Endodermal cell (in vitro differentiated cells): ENCODE measurements around the gene ALKBH1. TPM values are rescaled to one million over a fixed set of nuclear protein-coding genes. Genes with fewer than 3 reads are reported as not detected.
"Not testable (repeated sequence)": the region's sequence is repeated elsewhere in the genome, so short reads cannot be mapped to it uniquely, and the experiment has no call there.

Experiments used
- DNase-seq: peaks from one replicate; pipeline ENCODE4 v3.0.0-alpha.2; 2017
- H3K27ac ChIP-seq: 2 replicates; pipeline ENCODE4 v1.5.1; 2013; ENCODE audit warnings: mild to moderate bottlenecking, low read depth, low read length, moderate library complexity
- H3K27me3 ChIP-seq: 2 replicates; pipeline ENCODE4 v1.6.1; 2013; ENCODE audit warnings: mild to moderate bottlenecking, low read length, moderate library complexity; ENCODE audit not compliant: insufficient read depth, control insufficient read depth, poor library complexity, severe bottlenecking
- H3K36me3 ChIP-seq: 2 replicates; pipeline ENCODE4 v1.7.0; 2013; ENCODE audit warnings: mild to moderate bottlenecking, low read length, moderate library complexity; ENCODE audit not compliant: control insufficient read depth, insufficient read depth
- H3K4me1 ChIP-seq: one replicate; pipeline ENCODE4 v1.7.0; 2013; ENCODE audit warnings: low read length; ENCODE audit not compliant: control insufficient read depth, insufficient read depth
- H3K4me3 ChIP-seq: 2 replicates; pipeline ENCODE4 v1.5.1; 2013; ENCODE audit warnings: mild to moderate bottlenecking, low read length, moderate library complexity
- H3K9ac ChIP-seq: 2 replicates; pipeline ENCODE4 v1.6.1; 2013; ENCODE audit warnings: mild to moderate bottlenecking, low read length, moderate library complexity; ENCODE audit not compliant: poor library complexity, severe bottlenecking; ENCODE audit errors: extremely low read depth
- H3K9me3 ChIP-seq: 2 replicates; pipeline ENCODE4 v1.6.1; 2013; ENCODE audit warnings: mild to moderate bottlenecking, low read length, moderate library complexity; ENCODE audit not compliant: control insufficient read depth
- H3K27ac Mint-ChIP-seq: 2 replicates; pipeline ENCODE4 v1.8.0; 2020; ENCODE audit warnings: mixed read lengths
- H3K27me3 Mint-ChIP-seq: 2 replicates; pipeline ENCODE4 v1.8.0; 2021; ENCODE audit warnings: mild to moderate bottlenecking, mixed read lengths; ENCODE audit not compliant: insufficient read depth
- H3K36me3 Mint-ChIP-seq: 2 replicates; pipeline ENCODE4 v1.8.0; 2020; ENCODE audit warnings: low read depth, mixed read lengths
- H3K4me1 Mint-ChIP-seq: 2 replicates; pipeline ENCODE4 v1.8.0; 2020; ENCODE audit warnings: mixed read lengths
- H3K4me3 Mint-ChIP-seq: 2 replicates; pipeline ENCODE4 v1.8.0; 2020; ENCODE audit warnings: mild to moderate bottlenecking, moderate library complexity, mixed read lengths
- H3K9me3 Mint-ChIP-seq: 2 replicates; pipeline ENCODE4 v1.8.0; 2020; ENCODE audit warnings: mild to moderate bottlenecking, mixed read lengths
- WGBS, 2 experiments: methylation state at CpG; one replicate each; pipeline versions ENCODE4 v1.1.5 to v1.1.7; 2013; ENCODE audit warnings: missing lambda C conversion rate in 2 of 2, mixed read lengths in 1 of 2; ENCODE audit not compliant: insufficient coverage in 1 of 2, insufficient read length in 1 of 2; 5-methylcytosine and 5-hydroxymethylcytosine counted together
- total RNA-seq, 2 donors: library from RNA; stranded (reverse); fragmentation: NEBNext Ultra II Directional in 1 of 2; extraction: Animal tissue kit (Norgen Biotek cat#: 25700) in 1 of 2; gene quantifications; 2 replicates in 1 of 2; 3 replicates in 1 of 2; pipeline ENCODE4 v1.2.1, GENCODE V29; 2021
- TF ChIP-seq, protein P1 (sequence below): fragments of 200-600 bp; sonication (generic); conservative IDR thresholded peaks from 2 replicates; pipeline ENCODE4 v1.5.0; 2021; ENCODE audit warnings: antibody characterized with exemption, mild to moderate bottlenecking

Gene ALKBH1
- total RNA-seq, 2 donors from 2014 or later = 11.0 to 15.1 TPM

DNA sequence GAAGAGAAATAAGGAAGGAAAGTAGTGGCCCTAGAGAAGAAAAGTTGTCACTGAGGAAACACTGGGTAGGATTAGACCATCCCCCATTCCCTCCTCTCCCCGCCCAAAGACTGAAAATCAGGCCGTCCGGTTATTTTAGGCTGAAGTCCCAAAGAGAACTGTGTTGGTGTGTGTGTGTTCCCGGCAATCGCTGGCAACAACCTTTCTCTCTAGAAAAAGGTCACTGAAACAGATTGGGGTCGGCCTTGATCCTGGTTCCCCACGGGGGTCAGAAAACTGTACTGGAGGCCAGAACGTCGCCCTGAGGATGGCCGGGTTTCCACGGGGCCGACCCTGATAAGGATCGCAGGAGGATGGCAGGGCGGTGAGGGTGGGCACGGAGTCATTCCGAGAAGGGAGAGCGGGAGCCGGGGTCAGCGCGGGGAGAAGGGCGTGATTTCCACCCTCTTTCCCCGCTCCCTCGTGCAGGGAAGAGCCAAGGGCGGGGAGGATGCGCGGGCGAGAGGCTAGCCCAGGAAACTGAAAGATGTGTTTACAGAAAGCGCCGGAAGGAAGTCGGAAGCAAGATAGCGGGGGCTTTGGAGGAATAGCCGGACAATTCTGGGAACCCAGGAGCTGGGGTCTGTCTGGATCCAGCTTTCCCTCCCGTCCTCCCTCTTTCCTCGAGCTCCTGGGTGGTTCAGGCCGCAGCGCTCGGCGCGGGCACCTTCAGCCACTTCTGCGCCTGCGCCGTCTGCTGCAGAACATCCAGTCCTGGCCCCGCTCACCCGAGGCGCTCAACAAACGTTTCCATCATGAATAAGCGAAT, 66.1 kb downstream of the ALKBH1 start:
- Histone ChIP-seq H3K27ac (no peak overlapping the region), H3K27me3 (no peaks in the 10 kb centered on the region), H3K9ac (no peak overlapping the region), H3K4me3 (no peak overlapping the region), H3K36me3 (no peaks in the 10 kb centered on the region), H3K4me1 (no peaks in the 10 kb centered on the region), H3K9me3 (no peaks in the 10 kb centered on the region)
- no peaks in the 10 kb centered on the region for H3K36me3 Mint-ChIP-seq
- 92 to 96% methylated on average over 36 to 46 of the region's 47 CpGs for WGBS, 2 experiments
- TF ChIP-seq, protein P1, sequence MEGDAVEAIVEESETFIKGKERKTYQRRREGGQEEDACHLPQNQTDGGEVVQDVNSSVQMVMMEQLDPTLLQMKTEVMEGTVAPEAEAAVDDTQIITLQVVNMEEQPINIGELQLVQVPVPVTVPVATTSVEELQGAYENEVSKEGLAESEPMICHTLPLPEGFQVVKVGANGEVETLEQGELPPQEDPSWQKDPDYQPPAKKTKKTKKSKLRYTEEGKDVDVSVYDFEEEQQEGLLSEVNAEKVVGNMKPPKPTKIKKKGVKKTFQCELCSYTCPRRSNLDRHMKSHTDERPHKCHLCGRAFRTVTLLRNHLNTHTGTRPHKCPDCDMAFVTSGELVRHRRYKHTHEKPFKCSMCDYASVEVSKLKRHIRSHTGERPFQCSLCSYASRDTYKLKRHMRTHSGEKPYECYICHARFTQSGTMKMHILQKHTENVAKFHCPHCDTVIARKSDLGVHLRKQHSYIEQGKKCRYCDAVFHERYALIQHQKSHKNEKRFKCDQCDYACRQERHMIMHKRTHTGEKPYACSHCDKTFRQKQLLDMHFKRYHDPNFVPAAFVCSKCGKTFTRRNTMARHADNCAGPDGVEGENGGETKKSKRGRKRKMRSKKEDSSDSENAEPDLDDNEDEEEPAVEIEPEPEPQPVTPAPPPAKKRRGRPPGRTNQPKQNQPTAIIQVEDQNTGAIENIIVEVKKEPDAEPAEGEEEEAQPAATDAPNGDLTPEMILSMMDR = no peak
- peaks cover 5% of the 10 kb centered on the region for H3K27me3 Mint-ChIP-seq
- H3K4me1 Mint-ChIP-seq = no peaks in the 10 kb centered on the region
- no peak overlapping the region for H3K4me3 Mint-ChIP-seq
- H3K9me3 Mint-ChIP-seq = peaks cover 11% of the 10 kb centered on the region
- DNase-seq = no peak
- H3K27ac Mint-ChIP-seq = no peak overlapping the region

DNA sequence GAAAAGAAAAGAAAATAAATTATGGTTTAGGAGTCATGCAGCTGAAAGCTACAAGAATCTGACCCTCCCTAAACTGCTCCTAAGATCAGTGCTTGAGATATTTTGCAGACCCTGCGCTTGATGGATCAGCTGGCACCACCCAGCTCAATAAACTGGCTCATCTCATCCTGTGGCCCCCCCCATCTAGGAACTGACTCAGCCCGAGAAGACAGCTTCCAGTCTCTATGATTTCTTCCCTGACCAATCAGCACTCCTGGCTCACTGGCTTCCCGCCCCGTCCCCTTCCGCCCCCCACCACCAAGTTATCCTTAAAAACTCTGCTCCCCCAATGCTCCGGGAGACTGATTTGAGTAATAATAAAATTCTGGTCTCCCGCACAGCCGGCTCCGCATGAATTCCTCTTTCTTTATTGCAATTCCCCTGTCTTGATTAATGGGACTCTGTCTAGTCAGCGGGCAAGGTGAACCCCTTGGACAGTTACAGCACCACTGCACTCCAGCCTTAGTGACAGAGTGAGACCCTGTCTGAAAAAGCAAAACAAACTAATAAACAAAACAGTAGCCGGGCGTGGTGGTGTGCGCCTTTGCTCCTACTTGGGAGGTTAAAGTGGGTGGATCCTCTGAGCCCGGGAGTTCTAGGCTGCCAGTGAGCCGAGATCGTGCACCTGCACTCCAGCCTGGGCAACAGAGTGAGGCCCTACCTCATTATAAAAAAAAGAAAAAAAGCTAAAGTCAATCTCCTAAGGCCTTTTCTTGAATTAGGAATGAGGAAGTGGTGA, 66.9 kb downstream of the ALKBH1 start:
- Histone ChIP-seq H3K9me3 (no peaks in the 10 kb centered on the region), H3K9ac (no peak overlapping the region), H3K4me1 (no peaks in the 10 kb centered on the region), H3K36me3 (no peaks in the 10 kb centered on the region), H3K27ac (no peak overlapping the region), H3K4me3 (no peak overlapping the region), H3K27me3 (no peaks in the 10 kb centered on the region)
- TF ChIP-seq, protein P1 = no peak
- H3K27me3 Mint-ChIP-seq = peaks cover 5% of the 10 kb centered on the region
- H3K4me1 Mint-ChIP-seq = no peaks in the 10 kb centered on the region
- DNase-seq = no peak
- H3K9me3 Mint-ChIP-seq = peaks cover 19% of the 10 kb centered on the region
- 84 to 92% methylated on average over 2 to 14 of the region's 16 CpGs for WGBS, 2 experiments
- H3K36me3 Mint-ChIP-seq = no peaks in the 10 kb centered on the region
- H3K27ac Mint-ChIP-seq = no peak overlapping the region
- H3K4me3 Mint-ChIP-seq = no peak overlapping the region

GRCh38 chr14:77638771-77639171, 69.1 kb downstream of the ALKBH1 start:
- H3K9me3 ChIP-seq = peaks cover 19% of the 10 kb centered on the region
- no peaks in the 10 kb centered on the region for H3K27me3 ChIP-seq
- H3K27ac ChIP-seq = no peak overlapping the region
- no peak overlapping the region for H3K9ac ChIP-seq
- TF ChIP-seq, protein P1 = no peak
- no peak overlapping the region for H3K4me3 ChIP-seq
- H3K36me3 ChIP-seq = no peaks in the 10 kb centered on the region
- Mint-ChIP-seq H3K27ac (no peak overlapping the region), H3K4me3 (no peak overlapping the region), H3K4me1 (no peaks in the 10 kb centered on the region), H3K27me3 (peaks cover 5% of the 10 kb centered on the region), H3K36me3 (no peaks in the 10 kb centered on the region), H3K9me3 (peaks cover 41% of the 10 kb centered on the region)
- DNase-seq = no peak
- no peaks in the 10 kb centered on the region for H3K4me1 ChIP-seq
- 80% methylated on average over 1 to 2 of the region's 2 CpGs for WGBS, 2 experiments

GRCh38 chr14:77635869-77636268, 72.0 kb downstream of the ALKBH1 start:
- H3K36me3 ChIP-seq, H3K4me3 ChIP-seq, H3K27me3 Mint-ChIP-seq, H3K27ac Mint-ChIP-seq, H3K9ac ChIP-seq, DNase-seq, H3K36me3 Mint-ChIP-seq, H3K27ac ChIP-seq, H3K4me1 ChIP-seq, H3K27me3 ChIP-seq, H3K4me1 Mint-ChIP-seq, H3K4me3 Mint-ChIP-seq: not testable (repeated sequence)
- H3K9me3 Mint-ChIP-seq = peaks cover 69% of the 10 kb centered on the region
- WGBS, 2 experiments = 91 to 98% methylated on average over 1 to 2 of the region's 4 CpGs
- H3K9me3 ChIP-seq = peaks cover 44% of the 10 kb centered on the region

DNA sequence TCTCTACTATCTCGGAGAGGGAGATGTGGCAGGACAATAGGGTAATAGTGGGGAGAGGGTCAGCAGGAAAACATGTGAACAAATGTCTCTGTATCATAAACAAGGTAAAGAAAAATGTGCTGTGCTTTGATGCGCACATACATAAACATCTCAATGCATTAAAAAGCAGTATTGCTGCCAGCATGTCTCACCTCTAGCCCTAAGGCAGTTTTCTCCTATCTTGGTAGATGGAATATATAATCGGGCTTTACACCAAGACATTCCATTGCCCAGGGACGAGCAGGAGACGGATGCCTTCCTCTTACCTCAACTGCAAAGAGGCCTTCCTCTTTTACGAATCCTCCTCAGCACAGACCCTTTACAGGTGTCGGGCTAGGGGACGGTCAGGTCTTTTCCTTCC, 72.4 kb downstream of the ALKBH1 start:
- H3K27ac ChIP-seq, DNase-seq, H3K9ac ChIP-seq, H3K4me1 ChIP-seq, H3K36me3 ChIP-seq, H3K27me3 ChIP-seq, H3K27me3 Mint-ChIP-seq, H3K4me3 Mint-ChIP-seq, H3K36me3 Mint-ChIP-seq, H3K4me1 Mint-ChIP-seq, H3K4me3 ChIP-seq, H3K27ac Mint-ChIP-seq: not testable (repeated sequence)
- peaks cover 44% of the 10 kb centered on the region for H3K9me3 ChIP-seq
- peaks cover 73% of the 10 kb centered on the region for H3K9me3 Mint-ChIP-seq
- WGBS, 2 experiments = 86% methylated on average over 8 of the region's 8 CpGs; no CpG with 5 or more reads in 1 of the 2 experiments
